K562 (cell line): ENCODE measurements around the gene PGA3. TPM values are rescaled to one million over a fixed set of nuclear protein-coding genes. Genes with fewer than 3 reads are reported as not detected.
A peak's percentile ranks its signal among the peaks of the same experiment; 100 is the strongest.

Experiments used
- CBX3 ChIP-seq, 2 experiments: IDR thresholded peaks; 1 replicate in 1 of 2; 2 replicates in 1 of 2; pipeline ENCODE4 v1.6.1; 2012; ENCODE audit warnings: inconsistent platforms in 2 of 2, low read length in 2 of 2, borderline replicate concordance in 1 of 2, control low read depth in 1 of 2
- CHD7 ChIP-seq: fragments of 200-600 bp; sonication (generic); IDR thresholded peaks from one replicate; pipeline ENCODE4 v1.6.1; 2012; ENCODE audit warnings: mild to moderate bottlenecking, low read depth, low read length, inconsistent platforms
- HDAC1 ChIP-seq, 2 experiments: fragments of 450-650 bp; IDR thresholded peaks; 2 replicates each; pipeline ENCODE4 v1.6.1; 2016 to 2017; ENCODE audit warnings: inconsistent platforms in 1 of 2, mild to moderate bottlenecking in 1 of 2, moderate library complexity in 1 of 2
- MECOM ChIP-seq: fragments of 250-450 bp; sonication (Bioruptor Pico); IDR thresholded peaks from 2 replicates; pipeline ENCODE4 v1.8.0; 2022; ENCODE audit warnings: inconsistent platforms
- POLR3A ChIP-seq: IDR thresholded peaks from 2 replicates; pipeline ENCODE4 v1.6.1; 2011; ENCODE audit warnings: borderline replicate concordance, mild to moderate bottlenecking, moderate library complexity; ENCODE audit not compliant: insufficient read length, insufficient read depth; ENCODE audit errors: extremely low read depth
- TCFL5 ChIP-seq: fragments of 250-450 bp; sonication (Bioruptor Pico); conservative IDR thresholded peaks from 2 replicates; pipeline ENCODE4 v1.6.1; 2021; ENCODE audit warnings: mild to moderate bottlenecking, moderate library complexity, matching md5 sums
- polyA plus RNA-seq, 8 experiments: library from polyadenylated mRNA; depleted of rRNA in 4 of 8; stranded (reverse) in 5 of 8; unstranded in 3 of 8; fragments of >200 nt; fragmentation: Nextera tagmentation in 2 of 8; fragmentation: Illumina TruSeq in 1 of 8; extraction: Ambion mirVana in 2 of 8; extraction: Trizol in 1 of 8; gene quantifications; 2 replicates each; pipeline versions ENCODE4 v1.2.1 to v1.2.3, GENCODE V29; 2011 to 2014; ENCODE audit warnings: inconsistent platforms in 1 of 8, missing spikeins in 1 of 8
- total RNA-seq, 7 experiments: library from RNA; depleted of rRNA in 6 of 7; stranded (reverse); fragments of >200 nt in 6 of 7; fragmentation: Illumina TruSeq in 2 of 7; extraction: Trizol in 2 of 7; gene quantifications; 2 replicates each; pipeline versions ENCODE4 v1.2.1 to v1.2.3, GENCODE V29; 2011 to 2021; ENCODE audit warnings: low replicate concordance in 1 of 7

PGA3 gene
- total and polyA plus RNA-seq, 9 of the 15 experiments (the other 6 are each of a cell fraction or from before 2014, with no cell fraction given), result 0.15 to 0.18 (median 0.18) TPM; not detected in 6

- TF ChIP-seq MECOM (CRISPR knock-in tag), result no peak
- TF ChIP-seq CHD7, result no peak
- TF ChIP-seq POLR3A, result no peak
- TF ChIP-seq TCFL5 (CRISPR knock-in tag), result no peak
- TF ChIP-seq HDAC1 (IDR thresholded peaks at IDR 0.05), result peak in 1 of 2 experiments; percentile 79; a peak in 1 of 4 replicates
- TF ChIP-seq CBX3 (IDR thresholded peaks at IDR 0.05; ENCODE audit: borderline replicate concordance in 1 of 2, low read length in 2 of 2), result peak in 1 of 2 experiments; percentile 95; a peak in 2 of 3 replicates
Measured at GRCh38 chr11:61155312-61155711, 48.0 kb upstream of the PGA3 start (continued).
